Measurements from ENCODE around the gene C17orf114.

Gene C17orf114

GRCh38 chr17:4795168-4795567 is 7.0 kb downstream of the C17orf114 start:
- Histone ChIP-seq H3K9ac (ENCODE audit: low read depth, low read length) (no peak overlapping the region), H3K79me1 (ENCODE audit: low read depth in 1 of 2, low read length in 2 of 2) (peaks cover 11 to 28% of the 10 kb centered on the region in 2 experiments; a peak in 3 of 4 replicates), H4K5ac (ENCODE audit: low read depth, low read length) (peak overlapping the region; percentile 84), H3K14ac (replicated peaks; ENCODE audit: low read depth, low read length) (no peak overlapping the region), H4K91ac (ENCODE audit: insufficient read depth, low read depth, low read length) (peak overlapping the region; percentile 40; the same call in 1 of the 2 replicates), H3K9me1 (ENCODE audit: insufficient read depth, low read length) (peaks cover 11% of the 10 kb centered on the region), H2BK20ac (ENCODE audit: low read depth, low read length) (no peak overlapping the region), H3K27me3 (ENCODE audit: control insufficient read depth, insufficient read depth, low read length) (no peaks in the 10 kb centered on the region), H3K36me3 (ENCODE audit: control insufficient read depth, insufficient read depth, low read length) (peaks cover 17% of the 10 kb centered on the region), H3K4ac (ENCODE audit: low read depth, low read length) (peak overlapping the region; percentile 75; the same call in 1 of the 2 replicates), H4K20me1 (ENCODE audit: insufficient read depth, low read length) (peaks cover 3% of the 10 kb centered on the region; the same call in 1 of the 2 replicates), H3K9me3 (ENCODE audit: control insufficient read depth, insufficient read depth, low read length) (no peaks in the 10 kb centered on the region), H3K56ac (ENCODE audit: extremely low read depth, insufficient read depth, low read length) (no peak overlapping the region), H3K27ac (ENCODE audit: insufficient read depth, low read length) (no peak overlapping the region), H2AK5ac (ENCODE audit: low read depth, low read length) (peak overlapping the region; percentile 87; the same call in 1 of the 2 replicates), H3K4me3 (ENCODE audit: insufficient read depth, low read depth, low read length) (no peak overlapping the region), H2BK120ac (ENCODE audit: low read depth, low read length) (no peak overlapping the region), H2BK15ac (ENCODE audit: low read depth, low read length) (no peak overlapping the region), H3K18ac (ENCODE audit: low read depth, low read length) (no peak overlapping the region), H2AK9ac (replicated peaks; ENCODE audit: low read depth, low read length, poor library complexity) (peak overlapping the region; percentile 45), H2AFZ (replicated peaks; ENCODE audit: low read length, poor library complexity) (peak overlapping the region; percentile 85), H3K23ac (ENCODE audit: low read depth, low read length) (no peak overlapping the region), H2BK5ac (ENCODE audit: low read depth, low read length, poor library complexity, severe bottlenecking) (no peak overlapping the region), H4K8ac (ENCODE audit: low read depth in 2 of 2, low read length in 2 of 2) (peak overlapping the region; percentile 63 to 92), H3K4me2 (ENCODE audit: low read depth, low read length) (no peak overlapping the region), H3K4me1 (ENCODE audit: control insufficient read depth, insufficient read depth, low read length) (no peaks in the 10 kb centered on the region)
- no peak for ATAC-seq (ENCODE audit: low read depth)
- in situ Hi-C loops (cut with MboI; ENCODE audit: low sequenced_read_pairs): no loop called here
- dilution Hi-C loops (cut with HindIII; ENCODE audit: low sequenced_read_pairs, unreplicated experiment): no loop called here
- POLR2A ChIA-PET (ENCODE audit: unreplicated experiment): no interaction called here
- intact Hi-C loops (cut with micrococcal nuclease): no loop called here
- TF ChIP-seq NFE2L2 (IDR thresholded peaks at IDR 0.05; ENCODE audit: low read depth, low read length) (no peak), FOS (IDR thresholded peaks at IDR 0.05; ENCODE audit: low read depth, low read length) (no peak), CEBPB (IDR thresholded peaks at IDR 0.05; ENCODE audit: low read depth, low read length) (no peak), MAZ (IDR thresholded peaks at IDR 0.05; ENCODE audit: borderline replicate concordance, low read depth, low read length) (no peak), CTCF (conservative IDR thresholded peaks at IDR 0.05; ENCODE audit: low read depth, low read length) (no peak), MAFK (IDR thresholded peaks at IDR 0.05; ENCODE audit: low read depth, low read length) (no peak), RAD21 (IDR thresholded peaks at IDR 0.05; ENCODE audit: low read length) (no peak), USF2 (IDR thresholded peaks at IDR 0.05; ENCODE audit: low read depth, low read length) (no peak), SMC3 (IDR thresholded peaks at IDR 0.05; ENCODE audit: low read depth, low read length) (no peak), CHD1 (IDR thresholded peaks at IDR 0.05; ENCODE audit: low read depth, low read length) (no peak)
- DNase-seq: no peak
- CTCF ChIA-PET: no interaction called here
- no CpG with 5 or more reads among the region's 1 CpG for WGBS, 2 experiments (ENCODE audit: extremely low coverage in 2 of 2, insufficient read length in 1 of 2)
- no TSS peak for BruUV-seq (replicated peaks)
